NB4 (cell line): ENCODE results near the gene RACGAP1.

Experiments used
- DNase-seq: peaks from one replicate; pipeline ENCODE4 v3.0.0; 2010; ENCODE audit warnings: low read depth
- H3K4me3 ChIP-seq: one replicate; pipeline ENCODE4 v1.5.1; 2011; ENCODE audit warnings: mild to moderate bottlenecking, low read depth, low read length, moderate library complexity
- CTCF ChIP-seq: IDR thresholded peaks from one replicate; pipeline ENCODE4 v1.5.1; 2012; ENCODE audit warnings: low read depth, low read length
- MAX ChIP-seq: IDR thresholded peaks from 2 replicates; pipeline ENCODE4 v1.6.1; 2011; ENCODE audit warnings: low read depth, low read length
- MYC ChIP-seq: IDR thresholded peaks from 2 replicates; pipeline ENCODE4 v1.6.1; 2011; ENCODE audit warnings: low read depth, low read length
- POLR2A ChIP-seq: IDR thresholded peaks from 2 replicates; pipeline ENCODE4 v1.6.1; 2011; ENCODE audit warnings: mild to moderate bottlenecking; ENCODE audit not compliant: insufficient read length; ENCODE audit errors: extremely low read depth

The RACGAP1 gene

GRCh38 chr12:50052544-50052943 lies 27.2 kb upstream of the RACGAP1 start:
- no peak for DNase-seq
- TF ChIP-seq CTCF (no peak), POLR2A (no peak), MAX (no peak), MYC (no peak)
- no peak overlapping the region for H3K4me3 ChIP-seq

- H3K4me3 ChIP-seq, result no peak overlapping the region
- TF ChIP-seq CTCF, result no peak
- no peak for TF ChIP-seq MYC
These were observed 26.0 kb upstream of the RACGAP1 start for GRCh38 chr12:50051101-50051806.

GRCh38 chr12:50050410-50051098 lies 25.3 kb upstream of the RACGAP1 start:
- DNase-seq, result peak; percentile 98
- no peak for TF ChIP-seq CTCF
- peak; percentile 51 for TF ChIP-seq MYC
- peak; percentile 22 for TF ChIP-seq POLR2A
- TF ChIP-seq MAX, result peak; percentile 67
- H3K4me3 ChIP-seq, result peak overlapping the region; percentile 18

More at GRCh38 chr12:50051101-50051806, 26.0 kb upstream of the RACGAP1 start:
- no peak for DNase-seq

- no peak for TF ChIP-seq MYC
- no peak for TF ChIP-seq POLR2A
- TF ChIP-seq CTCF, result no peak
- no peak for TF ChIP-seq MAX
- H3K4me3 ChIP-seq, result peak overlapping the region; percentile 18
- peak; percentile 53 for DNase-seq
These were observed 24.8 kb upstream of the RACGAP1 start for GRCh38 chr12:50050119-50050385.

GRCh38 chr12:50049254-50050118 lies 24.2 kb upstream of the RACGAP1 start:
- H3K4me3 ChIP-seq, result peak overlapping the region; percentile 18
- no peak for TF ChIP-seq MYC
- TF ChIP-seq MAX, result no peak
- TF ChIP-seq POLR2A, result no peak
- TF ChIP-seq CTCF, result no peak
- DNase-seq, result no peak
